H9 (cell line): ENCODE results near the gene LRP1B. TPM values are rescaled to one million over a fixed set of nuclear protein-coding genes. Genes with fewer than 3 reads are reported as not detected.

Experiments used
- DNase-seq: peaks from one replicate; pipeline ENCODE4 v3.0.0-alpha.2; 2017
- H2AFZ ChIP-seq: one replicate; pipeline ENCODE4 v1.6.1; 2013; ENCODE audit warnings: mild to moderate bottlenecking, low read length, control low read depth, moderate library complexity
- H2AK5ac ChIP-seq: 2 replicates; pipeline ENCODE4 v1.6.1; 2013; ENCODE audit warnings: low read length, control low read depth, mixed read lengths; ENCODE audit not compliant: insufficient read length
- H2BK120ac ChIP-seq: one replicate; pipeline ENCODE4 v1.6.1; 2013; ENCODE audit warnings: low read depth, mild to moderate bottlenecking, low read length, control low read depth, inconsistent platforms; ENCODE audit not compliant: poor library complexity, severe bottlenecking
- H2BK12ac ChIP-seq: 2 replicates; pipeline ENCODE4 v1.6.1; 2013; ENCODE audit warnings: low read length, control low read depth, mixed read lengths, low read depth; ENCODE audit not compliant: insufficient read length
- H2BK15ac ChIP-seq: 2 replicates; pipeline ENCODE4 v1.6.1; 2013; ENCODE audit warnings: low read depth, low read length, control low read depth
- H2BK20ac ChIP-seq: one replicate; pipeline ENCODE4 v1.6.1; 2013; ENCODE audit warnings: low read depth, mild to moderate bottlenecking, low read length, control low read depth, inconsistent platforms; ENCODE audit not compliant: poor library complexity, severe bottlenecking
- H2BK5ac ChIP-seq: 2 replicates; pipeline ENCODE4 v1.6.1; 2013; ENCODE audit warnings: low read length, control low read depth, mixed read lengths; ENCODE audit not compliant: insufficient read length
- H3K14ac ChIP-seq: 2 replicates; pipeline ENCODE4 v1.6.1; 2013; ENCODE audit warnings: low read length, control low read depth; ENCODE audit not compliant: insufficient read depth
- H3K18ac ChIP-seq: 2 replicates; pipeline ENCODE4 v1.6.1; 2013; ENCODE audit warnings: low read depth, mild to moderate bottlenecking, mixed read lengths, low read length, control low read depth; ENCODE audit not compliant: insufficient read length
- H3K23ac ChIP-seq: 2 replicates; pipeline ENCODE4 v1.6.1; 2013; ENCODE audit warnings: low read length, control low read depth, mixed read lengths, low read depth; ENCODE audit not compliant: insufficient read length
- H3K23me2 ChIP-seq: 2 replicates; pipeline ENCODE4 v1.6.1; 2013; ENCODE audit warnings: low read depth, mild to moderate bottlenecking, mixed read lengths, low read length, control low read depth; ENCODE audit not compliant: insufficient read length, poor library complexity, severe bottlenecking
- H3K27ac ChIP-seq: 2 replicates; pipeline ENCODE4 v1.5.1; 2013; ENCODE audit warnings: low read length, control low read depth, mixed read lengths, low read depth; ENCODE audit not compliant: insufficient read length
- H3K27me3 ChIP-seq: 2 replicates; pipeline ENCODE4 v1.6.1; 2013; ENCODE audit warnings: low read length, control low read depth, inconsistent platforms; ENCODE audit not compliant: insufficient read depth
- H3K4ac ChIP-seq: 2 replicates; pipeline ENCODE4 v1.6.1; 2013; ENCODE audit warnings: low read depth, mild to moderate bottlenecking, control low read depth, inconsistent platforms, low read length, moderate library complexity
- H3K4me1 ChIP-seq: 2 replicates; pipeline ENCODE4 v1.6.1; 2013; ENCODE audit warnings: low read length, control low read depth, inconsistent platforms; ENCODE audit not compliant: insufficient read depth
- H3K4me2 ChIP-seq: 2 replicates; pipeline ENCODE4 v1.6.1; 2013; ENCODE audit warnings: low read length, control low read depth, mixed read lengths; ENCODE audit not compliant: insufficient read length, insufficient read depth
- H3K56ac ChIP-seq: 2 replicates; pipeline ENCODE4 v1.6.1; 2013; ENCODE audit warnings: low read depth, mild to moderate bottlenecking, mixed read lengths, low read length, control low read depth; ENCODE audit not compliant: insufficient read length
- H3K79me1 ChIP-seq: 2 replicates; pipeline ENCODE4 v1.6.1; 2013; ENCODE audit warnings: low read depth, mild to moderate bottlenecking, moderate library complexity, low read length, control low read depth, inconsistent platforms; ENCODE audit not compliant: insufficient read depth, poor library complexity, severe bottlenecking
- H3K79me2 ChIP-seq: 2 replicates; pipeline ENCODE4 v1.6.1; 2013; ENCODE audit warnings: low read length, control low read depth, inconsistent platforms; ENCODE audit not compliant: insufficient read depth
- H3K9ac ChIP-seq: 2 replicates; pipeline ENCODE4 v1.6.1; 2013; ENCODE audit warnings: low read length, control low read depth, mixed read lengths; ENCODE audit not compliant: insufficient read length; ENCODE audit errors: extremely low read depth
- H3K9me3 ChIP-seq: one replicate; pipeline ENCODE4 v1.6.1; 2013; ENCODE audit warnings: low read depth, low read length, inconsistent platforms; ENCODE audit not compliant: control insufficient read depth
- H3T11ph ChIP-seq: one replicate; pipeline ENCODE4 v1.6.1; 2013; ENCODE audit warnings: mild to moderate bottlenecking, low read length, control low read depth, inconsistent platforms
- H4K20me1 ChIP-seq: one replicate; pipeline ENCODE4 v1.6.1; 2013; ENCODE audit not compliant: control insufficient read depth, insufficient read length, insufficient read depth
- H4K5ac ChIP-seq: 2 replicates; pipeline ENCODE4 v1.6.1; 2013; ENCODE audit warnings: low read depth, mild to moderate bottlenecking, mixed read lengths, low read length, control low read depth; ENCODE audit not compliant: insufficient read length
- H4K8ac ChIP-seq: replicated peaks from 2 replicates; pipeline ENCODE4 v1.6.1; 2013; ENCODE audit warnings: low read length, control low read depth, mixed read lengths, low read depth; ENCODE audit not compliant: insufficient read length
- H4K91ac ChIP-seq: 2 replicates; pipeline ENCODE4 v1.6.1; 2013; ENCODE audit warnings: low read depth, mild to moderate bottlenecking, moderate library complexity, mixed read lengths, low read length, control low read depth; ENCODE audit not compliant: insufficient read length
- H3K27ac Mint-ChIP-seq, 3 experiments: 2 replicates in 2 of 3; 3 replicates in 1 of 3; pipeline ENCODE4 v1.8.0; 2020 to 2021; ENCODE audit warnings: mixed read lengths in 3 of 3, mild to moderate bottlenecking in 1 of 3, moderate library complexity in 1 of 3
- H3K27me3 Mint-ChIP-seq: 2 replicates; pipeline ENCODE4 v1.8.0; 2021; ENCODE audit warnings: low read depth, mild to moderate bottlenecking, moderate library complexity, mixed read lengths
- H3K36me3 Mint-ChIP-seq, 3 experiments: 2 replicates in 2 of 3; 3 replicates in 1 of 3; pipeline ENCODE4 v1.8.0; 2020 to 2021; ENCODE audit warnings: low read depth in 3 of 3, mixed read lengths in 3 of 3; ENCODE audit not compliant: insufficient read depth in 1 of 3
- H3K4me1 Mint-ChIP-seq, 2 experiments: 2 replicates each; pipeline ENCODE4 v1.8.0; 2020; ENCODE audit warnings: mixed read lengths in 2 of 2
- H3K4me3 Mint-ChIP-seq, 2 experiments: 2 replicates in 1 of 2; 3 replicates in 1 of 2; pipeline ENCODE4 v1.8.0; 2020 to 2021; ENCODE audit warnings: mild to moderate bottlenecking in 2 of 2, mixed read lengths in 2 of 2, moderate library complexity in 1 of 2
- H3K9me3 Mint-ChIP-seq, 2 experiments: 2 replicates in 1 of 2; 3 replicates in 1 of 2; pipeline ENCODE4 v1.8.0; 2020; ENCODE audit warnings: mild to moderate bottlenecking in 2 of 2, mixed read lengths in 2 of 2, moderate library complexity in 1 of 2
- CTCF ChIP-seq: fragments of 200-600 bp; sonication (generic); conservative IDR thresholded peaks from 3 replicates; pipeline ENCODE4 v1.8.0; 2021; ENCODE audit warnings: antibody characterized with exemption, mild to moderate bottlenecking
- total RNA-seq: library from RNA; stranded (reverse); gene quantifications from 2 replicates; pipeline ENCODE4 v1.2.1, GENCODE V29; 2021

LRP1B gene
- total RNA-seq, 1 experiment from 2014 or later: not detected

GRCh38 chr2:140451324-140451723 lies 1679.5 kb downstream of the LRP1B start:
- no peak overlapping the region for H4K5ac ChIP-seq
- no peak overlapping the region for H3K23ac ChIP-seq
- TF ChIP-seq CTCF: no peak
- Mint-ChIP-seq H3K27me3 (no peaks in the 10 kb centered on the region), H3K36me3 (no peaks in the 10 kb centered on the region), H3K4me1 (0 out of 4 replicates have a peak, but pooled peaks cover 0 to 2% of the 10 kb centered on the region in 2 experiments), H3K4me3 (no peak overlapping the region), H3K9me3 (no peaks in the 10 kb centered on the region), H3K27ac (no peak overlapping the region)
- H3K27ac ChIP-seq: no peak overlapping the region
- H4K91ac ChIP-seq: no peak overlapping the region
- H2BK20ac ChIP-seq: no peak overlapping the region
- H4K8ac ChIP-seq: no peak overlapping the region
- H3K56ac ChIP-seq: no peak overlapping the region
- no peaks in the 10 kb centered on the region for H3K9me3 ChIP-seq
- H2BK5ac ChIP-seq: no peak overlapping the region
- no peaks in the 10 kb centered on the region for H4K20me1 ChIP-seq
- no peak overlapping the region for H3K14ac ChIP-seq
- no peak overlapping the region for H2BK12ac ChIP-seq
- no peaks in the 10 kb centered on the region for H3K27me3 ChIP-seq
- no peaks in the 10 kb centered on the region for H3K4me1 ChIP-seq
- H3K4ac ChIP-seq: no peak overlapping the region
- H3T11ph ChIP-seq: no peak overlapping the region
- H3K9ac ChIP-seq: no peak overlapping the region
- no peak overlapping the region for H3K4me2 ChIP-seq
- no peak overlapping the region for H2BK120ac ChIP-seq
- H2AK5ac ChIP-seq: no peak overlapping the region
- H2AFZ ChIP-seq: no peak overlapping the region
- no peaks in the 10 kb centered on the region for H3K79me1 ChIP-seq
- H2BK15ac ChIP-seq: no peak overlapping the region
- no peak for DNase-seq
- no peak overlapping the region for H3K18ac ChIP-seq
- no peaks in the 10 kb centered on the region for H3K23me2 ChIP-seq
- H3K79me2 ChIP-seq: no peaks in the 10 kb centered on the region
